NT2/D1 (cell line): ENCODE results near the gene MAP3K2.

Experiments
- DNase-seq: peaks from one replicate; pipeline ENCODE4 v3.0.0-alpha.2; 2011; ENCODE audit warnings: low read depth, low spot score
- H3K27me3 ChIP-seq: 2 replicates; pipeline ENCODE4 v1.6.0; 2011; ENCODE audit warnings: mild to moderate bottlenecking; ENCODE audit not compliant: insufficient read length, insufficient read depth
- H3K36me3 ChIP-seq: 2 replicates; pipeline ENCODE4 v1.6.1; 2011; ENCODE audit warnings: mild to moderate bottlenecking, low read length, mixed read lengths; ENCODE audit not compliant: insufficient read depth, insufficient read length
- H3K4me1 ChIP-seq: 2 replicates; pipeline ENCODE4 v1.5.1; 2011; ENCODE audit not compliant: insufficient read depth, insufficient read length
- H3K4me3 ChIP-seq: 2 replicates; pipeline ENCODE4 v1.5.1; 2011; ENCODE audit warnings: low read depth; ENCODE audit not compliant: insufficient read length
- H3K9ac ChIP-seq: 2 replicates; pipeline ENCODE4 v1.6.0; 2011; ENCODE audit warnings: low read depth; ENCODE audit not compliant: insufficient read length
- H3K9me3 ChIP-seq: 2 replicates; pipeline ENCODE4 v1.5.1; 2011; ENCODE audit warnings: mild to moderate bottlenecking, low read length; ENCODE audit not compliant: insufficient read depth
- SUZ12 ChIP-seq: IDR thresholded peaks from 2 replicates; pipeline ENCODE4 v1.6.1; 2011; ENCODE audit not compliant: insufficient read length, insufficient read depth; ENCODE audit errors: extremely low read depth
- YY1 ChIP-seq: IDR thresholded peaks from 2 replicates; pipeline ENCODE4 v1.6.1; 2011; ENCODE audit not compliant: insufficient read length, insufficient read depth
- ZNF274 ChIP-seq: IDR thresholded peaks from 2 replicates; pipeline ENCODE4 v1.6.1; 2011; ENCODE audit warnings: mild to moderate bottlenecking, low read depth, low read length

MAP3K2 gene

DNA sequence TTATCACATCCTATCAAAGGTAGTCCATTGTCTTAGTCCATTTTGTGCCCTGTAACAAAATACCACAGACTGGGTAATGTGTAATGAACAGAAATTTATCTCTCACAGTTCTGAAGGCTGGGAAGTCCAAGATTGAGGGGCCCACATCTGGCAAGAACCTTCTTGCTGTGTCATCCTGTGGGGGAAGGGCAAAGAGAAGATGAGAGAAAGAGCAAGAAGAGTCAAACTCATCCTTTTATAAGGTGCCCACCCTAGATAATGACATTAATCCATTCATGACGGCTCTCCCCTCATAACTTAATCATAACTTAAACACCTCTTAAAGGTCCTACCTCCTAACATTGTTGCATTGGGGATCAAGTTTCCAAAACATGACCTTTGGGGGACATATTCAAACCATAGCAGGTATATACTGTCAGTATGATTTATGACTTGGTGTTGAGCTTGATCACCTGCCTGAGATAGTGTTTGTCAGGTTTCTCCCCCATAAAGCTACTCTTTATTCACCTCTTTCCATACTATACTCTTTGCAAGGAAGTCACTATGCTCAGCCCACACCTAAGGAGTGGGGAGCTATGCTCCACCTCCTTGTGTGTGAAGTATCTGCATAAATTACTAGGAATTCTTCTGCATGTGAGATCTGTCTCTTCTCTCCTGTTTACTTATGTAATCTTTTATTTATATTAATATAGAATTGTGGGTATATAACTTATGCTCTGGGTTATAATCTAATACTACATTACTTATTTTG, 5.2 kb upstream of the MAP3K2 start:
- no peak overlapping the region for H3K4me3 ChIP-seq
- H3K4me1 ChIP-seq, result peaks cover 5% of the 10 kb centered on the region
- no peak for DNase-seq
- TF ChIP-seq ZNF274, result no peak
- TF ChIP-seq YY1, result no peak
- no peak for TF ChIP-seq SUZ12
- H3K9me3 ChIP-seq, result peaks cover 15% of the 10 kb centered on the region; the same call in 1 of the 2 replicates
- H3K36me3 ChIP-seq, result no peaks in the 10 kb centered on the region
- H3K9ac ChIP-seq, result no peak overlapping the region
- H3K27me3 ChIP-seq, result no peaks in the 10 kb centered on the region

DNA sequence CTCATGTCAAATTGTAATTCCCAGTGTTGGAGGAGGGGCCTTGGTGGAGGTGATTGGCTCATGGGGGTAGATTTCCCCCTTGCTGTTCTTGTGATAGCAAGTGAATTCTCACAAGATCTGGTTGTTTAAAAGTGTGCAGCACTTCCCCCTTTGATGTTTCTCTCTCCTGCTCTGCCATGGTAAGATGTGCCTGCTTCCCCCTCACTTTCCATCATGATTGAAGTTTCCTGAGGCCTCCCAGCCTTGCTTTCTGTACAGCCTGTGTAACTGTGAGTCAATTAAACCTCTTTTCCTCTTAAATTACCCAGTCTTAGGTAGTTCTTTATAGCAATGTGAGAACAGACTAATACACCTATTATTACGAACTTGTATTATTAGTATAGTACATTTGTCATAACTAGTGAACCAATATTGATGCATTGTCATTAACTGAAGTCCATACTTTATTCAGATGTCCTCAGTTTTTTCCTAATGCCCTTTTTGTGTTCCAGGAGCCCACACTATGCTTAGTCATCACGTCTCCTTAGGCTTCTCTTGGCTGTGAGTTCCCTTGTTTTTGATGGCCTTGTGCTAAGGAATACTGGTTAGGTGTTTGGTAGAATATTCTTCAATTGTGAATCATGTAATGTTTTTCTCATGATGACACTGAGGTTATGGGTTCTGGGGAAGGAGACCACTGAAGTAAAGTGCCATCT, 4.5 kb upstream of the MAP3K2 start:
- DNase-seq, result no peak
- Histone ChIP-seq H3K9ac (no peak overlapping the region), H3K4me3 (no peak overlapping the region), H3K9me3 (peaks cover 15% of the 10 kb centered on the region; the same call in 1 of the 2 replicates), H3K4me1 (no peaks in the 10 kb centered on the region), H3K27me3 (no peaks in the 10 kb centered on the region), H3K36me3 (no peaks in the 10 kb centered on the region)
- TF ChIP-seq ZNF274 (no peak), YY1 (no peak), SUZ12 (no peak)

DNA sequence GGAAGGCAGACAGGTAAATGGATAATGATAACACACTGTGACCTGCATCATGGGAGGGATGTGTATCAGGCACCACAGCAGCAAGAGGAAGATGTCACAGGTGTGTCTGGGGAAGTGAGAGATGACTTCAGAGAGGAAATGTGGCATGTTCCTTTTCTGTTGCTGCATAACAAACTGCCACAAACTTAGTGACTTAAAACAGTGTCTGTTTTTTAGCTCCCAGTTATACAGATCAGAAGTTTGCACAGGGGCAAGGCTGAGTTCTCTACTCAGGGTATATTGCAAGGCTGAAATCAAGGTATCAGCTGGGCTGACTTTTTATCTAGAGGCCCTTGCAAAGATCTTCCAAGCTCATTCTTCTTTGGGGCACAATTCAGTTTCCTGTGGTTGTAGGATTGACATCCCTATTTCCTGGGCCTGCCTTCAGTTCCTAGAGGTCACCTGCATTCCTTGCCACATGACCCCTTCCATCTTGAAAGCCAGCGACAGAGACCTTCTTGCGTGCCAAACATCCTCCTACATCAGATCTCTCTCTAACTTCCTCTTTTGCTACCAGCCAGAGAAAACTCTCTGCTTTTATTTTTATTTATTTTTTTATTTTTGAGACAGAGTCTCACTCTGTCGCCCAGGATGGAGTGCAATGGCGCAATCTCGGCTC, 2.1 kb upstream of the MAP3K2 start:
- peaks cover 15% of the 10 kb centered on the region; the same call in 1 of the 2 replicates for H3K9me3 ChIP-seq
- no peaks in the 10 kb centered on the region for H3K4me1 ChIP-seq
- DNase-seq, result no peak
- no peaks in the 10 kb centered on the region for H3K36me3 ChIP-seq
- no peak overlapping the region for H3K4me3 ChIP-seq
- H3K9ac ChIP-seq, result no peak overlapping the region
- TF ChIP-seq SUZ12, result no peak
- TF ChIP-seq YY1, result no peak
- TF ChIP-seq ZNF274, result no peak
- H3K27me3 ChIP-seq, result no peaks in the 10 kb centered on the region

DNA sequence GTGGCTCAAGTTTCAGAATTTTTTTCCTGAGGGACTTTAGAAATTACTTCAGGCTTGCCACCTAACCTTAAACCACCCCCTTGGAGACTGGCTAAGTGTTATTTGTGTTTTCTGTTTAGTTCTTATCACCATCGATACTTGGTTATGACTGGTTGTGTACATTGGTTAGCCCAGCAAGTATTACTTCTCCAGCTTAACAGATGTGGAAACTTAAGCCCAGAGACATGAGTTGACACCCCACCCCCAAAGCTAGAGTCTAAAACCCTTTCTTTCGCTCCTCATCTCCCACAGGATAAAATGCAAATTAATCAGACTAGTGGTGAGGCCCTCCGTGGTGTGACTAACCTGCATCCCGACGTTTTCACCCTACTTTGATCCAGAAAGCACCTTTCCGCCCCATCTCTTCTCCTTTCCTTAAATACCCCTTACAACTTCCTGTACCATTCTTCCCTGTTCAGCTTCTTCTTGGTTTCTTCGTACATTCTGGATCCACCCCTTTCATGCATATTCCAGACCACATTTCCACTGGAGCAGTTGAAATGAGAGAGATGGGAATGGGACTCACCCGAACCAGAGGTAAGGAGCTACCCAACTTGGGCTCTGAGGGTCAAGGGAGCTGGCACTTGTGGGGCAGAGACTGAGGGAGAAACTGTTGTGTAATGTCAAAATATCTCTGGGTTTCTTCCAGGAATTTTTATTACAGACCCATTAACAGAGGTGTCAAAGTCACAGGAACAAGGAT, 819 bp upstream of the MAP3K2 start:
- TF ChIP-seq ZNF274 (no peak), SUZ12 (no peak), YY1 (no peak)
- DNase-seq, result no peak
- Histone ChIP-seq H3K36me3 (no peaks in the 10 kb centered on the region), H3K9me3 (peaks cover 6% of the 10 kb centered on the region; the same call in 1 of the 2 replicates), H3K4me3 (peak overlapping the region; percentile 58), H3K9ac (peak overlapping the region; percentile 94), H3K4me1 (no peaks in the 10 kb centered on the region), H3K27me3 (no peaks in the 10 kb centered on the region)

DNA sequence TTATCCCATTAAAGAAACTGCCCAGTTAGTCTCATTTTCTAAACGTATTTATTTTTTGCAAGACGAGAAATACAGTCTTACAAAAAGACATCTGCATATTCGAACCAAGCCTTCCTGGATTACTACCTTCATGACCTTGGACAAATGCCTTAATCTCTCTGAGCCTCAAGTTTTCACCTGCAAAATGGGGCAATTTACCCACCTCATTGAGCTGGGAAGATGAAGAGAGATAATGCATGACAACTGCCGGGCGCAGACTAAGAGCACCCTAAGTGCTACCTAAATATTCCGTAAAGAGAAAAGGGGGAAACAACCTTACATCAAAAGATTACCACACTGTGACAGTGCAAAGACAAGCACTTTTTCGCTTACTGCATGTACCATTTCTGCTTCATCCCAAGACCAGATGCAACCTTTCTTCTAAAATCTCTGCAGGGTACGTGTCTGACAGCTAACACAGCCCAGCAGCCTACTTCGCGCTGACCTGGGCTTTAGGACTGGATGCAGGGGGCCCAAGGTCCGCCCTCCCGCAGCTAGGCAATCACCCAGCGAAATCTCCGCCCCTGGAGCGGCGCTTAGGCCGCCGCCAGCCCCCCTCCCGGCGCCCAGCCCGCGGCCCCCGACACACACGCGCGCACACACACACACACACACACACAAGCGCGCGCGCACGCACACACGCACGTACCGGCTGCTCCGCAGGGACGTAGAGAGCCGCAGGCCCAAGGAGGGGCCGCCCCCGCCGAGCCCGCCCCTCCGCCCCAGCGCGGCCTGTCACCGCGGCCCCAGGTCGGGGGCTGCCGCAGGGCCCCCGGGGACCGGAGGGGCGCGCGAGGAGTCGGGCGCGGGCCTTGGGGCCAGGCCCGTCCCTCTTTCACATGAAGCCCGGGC, 766 bp downstream of the MAP3K2 start:
- TF ChIP-seq ZNF274, result no peak
- TF ChIP-seq YY1, result no peak
- no peak for TF ChIP-seq SUZ12
- no peaks in the 10 kb centered on the region for H3K9me3 ChIP-seq
- peak overlapping the region; percentile 93 for H3K9ac ChIP-seq
- H3K36me3 ChIP-seq, result peaks cover 3% of the 10 kb centered on the region
- no peaks in the 10 kb centered on the region for H3K4me1 ChIP-seq
- H3K4me3 ChIP-seq, result peak overlapping the region; percentile 87
- peak; percentile 56 for DNase-seq
- H3K27me3 ChIP-seq, result no peaks in the 10 kb centered on the region

DNA sequence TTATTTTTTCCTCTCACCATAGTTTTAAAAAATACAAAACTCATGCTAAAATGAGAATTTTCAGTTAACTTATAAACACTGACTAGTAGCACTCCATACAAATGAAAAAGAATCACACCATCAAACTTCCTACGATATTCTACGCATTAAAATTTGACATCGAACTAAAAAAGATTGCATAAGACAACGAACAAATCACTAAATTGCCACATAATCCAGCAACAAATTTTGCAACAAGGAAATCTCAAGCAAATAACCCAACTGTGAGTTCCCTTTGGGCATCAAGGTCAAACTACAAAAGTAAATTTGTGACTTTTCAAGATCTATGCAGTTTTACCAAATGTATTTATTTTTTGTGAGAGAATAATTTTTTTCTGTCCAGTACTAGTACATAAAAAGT, 1.5 kb downstream of the MAP3K2 start:
- Histone ChIP-seq H3K9me3 (no peaks in the 10 kb centered on the region), H3K4me1 (no peaks in the 10 kb centered on the region), H3K36me3 (peaks cover 3% of the 10 kb centered on the region)

More for the DNA sequence above, 1.5 kb downstream of the MAP3K2 start:
- TF ChIP-seq SUZ12 (no peak), ZNF274 (no peak), YY1 (no peak)
- Histone ChIP-seq H3K4me3 (peak overlapping the region; percentile 87), H3K27me3 (no peaks in the 10 kb centered on the region), H3K9ac (peak overlapping the region; percentile 59)
- DNase-seq, result no peak
